Activated CD4-positive, alpha-beta T cell treated with anti-CD3 and anti-CD28 coated beads, Interleukin-2, Interleukin-4, amounts not matched to agents 100 ng/mL and 50 ng/mL, durations not matched to agents 16 hours and 8 hours (primary cell): Measurements from ENCODE around the gene MINDY2.
"Not testable (repeated sequence)": the region's sequence is repeated elsewhere in the genome, so short reads cannot be mapped to it uniquely, and the experiment has no call there.

Experiments used
- DNase-seq: peaks from one replicate; pipeline ENCODE4 v3.0.0-alpha.2; 2020; ENCODE audit warnings: low spot score

Gene MINDY2

DNA sequence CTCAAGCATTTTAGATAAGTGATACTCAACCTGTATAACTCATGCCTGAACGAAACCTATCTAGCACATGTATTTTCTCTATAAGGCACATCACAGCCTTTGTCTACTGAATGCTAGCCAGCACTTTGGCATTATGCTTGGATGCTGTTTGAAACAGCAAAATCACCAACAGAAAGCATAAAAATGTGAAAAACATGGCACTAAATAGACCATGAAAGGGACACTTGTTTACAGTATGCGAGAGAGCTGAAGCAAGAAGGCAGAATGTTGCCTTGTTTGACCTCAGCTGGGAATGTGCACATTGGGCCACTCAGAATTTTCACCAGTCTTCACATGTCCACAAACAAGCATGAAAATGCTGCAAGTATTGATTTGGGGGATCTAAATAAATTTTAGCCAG lies 59.5 kb downstream of the MINDY2 start:
- DNase-seq: no peak

DNA sequence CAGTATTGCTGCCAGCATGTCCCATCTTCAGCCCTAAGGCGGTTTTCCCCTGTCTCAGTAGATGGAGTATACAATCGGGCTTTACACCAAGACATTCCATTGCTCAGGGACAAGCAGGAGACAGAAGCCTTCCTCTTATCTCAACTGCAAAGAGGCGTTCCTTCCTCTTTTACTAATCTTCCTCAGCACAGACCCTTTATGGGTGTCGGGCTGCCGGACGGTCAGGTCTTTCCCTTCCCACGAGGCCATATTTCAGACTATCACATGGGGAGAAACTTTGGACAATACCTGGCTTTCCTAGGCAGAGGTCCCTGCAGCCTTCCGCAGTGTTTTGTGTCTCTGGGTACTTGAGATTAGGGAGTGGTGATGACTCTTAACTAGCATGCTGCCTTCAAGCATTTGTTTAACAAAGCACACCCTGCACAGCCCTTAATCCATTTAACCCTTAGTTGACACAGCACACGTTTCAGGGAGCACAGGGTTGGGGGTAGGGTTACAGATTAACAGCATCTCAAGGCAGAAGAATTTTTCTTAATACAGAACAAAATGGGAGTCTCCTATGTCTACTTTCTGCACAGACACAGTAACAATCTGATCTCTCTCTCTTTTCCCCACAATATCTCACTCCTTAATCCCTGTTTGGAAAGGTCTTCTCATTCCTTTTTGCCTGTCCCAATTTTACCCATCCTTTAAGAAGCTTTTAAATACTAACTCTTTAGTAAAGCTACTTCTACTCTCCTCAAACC lies 62.8 kb downstream of the MINDY2 start:
- DNase-seq: not testable (repeated sequence)

GRCh38 chr15:58839485-58839884 lies 68.4 kb downstream of the MINDY2 start:
- no peak for DNase-seq

DNA sequence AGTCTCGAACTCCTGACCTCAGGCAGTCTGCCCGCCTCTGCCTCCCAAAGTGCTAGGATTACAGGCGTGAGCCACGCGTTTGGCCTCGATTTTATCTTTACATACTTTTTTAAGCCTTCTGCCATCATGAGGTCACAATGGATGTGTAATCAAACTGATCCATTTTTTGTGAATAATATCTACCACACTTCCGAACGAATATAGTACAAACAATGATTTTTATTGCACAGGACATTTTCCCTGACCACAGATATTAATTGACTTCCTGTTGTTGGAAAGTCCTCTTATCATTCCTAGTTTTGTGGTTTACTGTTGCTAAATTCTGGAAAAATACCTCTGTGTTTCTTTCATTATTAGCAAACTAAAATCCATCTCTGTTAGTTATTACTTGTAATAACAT lies 68.9 kb downstream of the MINDY2 start:
- DNase-seq: no peak

DNA sequence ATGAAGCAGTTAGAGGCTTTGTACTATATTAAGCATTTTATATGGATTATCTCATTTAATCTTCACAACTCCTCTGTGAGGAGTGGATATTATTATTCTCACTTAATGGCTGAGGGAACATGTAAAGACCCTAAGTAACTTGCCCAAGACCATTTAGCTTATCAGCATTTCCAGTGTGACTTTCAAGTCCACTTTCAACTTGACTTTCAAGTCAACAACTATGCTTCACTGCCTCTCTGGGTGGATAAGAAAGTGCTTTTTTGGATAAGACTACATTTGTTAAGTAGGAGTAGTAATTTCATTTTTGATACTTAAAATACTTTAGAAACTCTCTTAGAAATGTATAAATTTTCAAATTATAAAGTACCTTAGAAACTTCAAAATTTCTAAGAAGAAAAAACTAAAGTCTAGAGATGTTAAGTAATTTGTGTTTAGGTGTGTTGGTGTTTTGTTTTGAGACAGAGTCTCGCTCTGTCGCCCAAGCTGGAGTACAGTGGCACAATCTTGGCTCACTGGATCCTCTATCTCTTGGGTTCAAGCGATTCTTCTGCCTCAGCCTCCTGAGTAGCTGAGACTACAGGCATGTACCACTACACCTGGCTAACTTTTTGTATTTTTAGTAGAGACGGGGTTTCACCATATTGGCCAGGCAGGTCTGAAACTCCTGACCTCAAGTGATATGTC lies 71.8 kb downstream of the MINDY2 start:
- no peak for DNase-seq

- not testable (repeated sequence) for DNase-seq
Measured at GRCh38 chr15:58851205-58851604, 80.1 kb downstream of the MINDY2 start.

- no peak for DNase-seq
Measured at GRCh38 chr15:58852347-58852746, 81.2 kb downstream of the MINDY2 start.

DNA sequence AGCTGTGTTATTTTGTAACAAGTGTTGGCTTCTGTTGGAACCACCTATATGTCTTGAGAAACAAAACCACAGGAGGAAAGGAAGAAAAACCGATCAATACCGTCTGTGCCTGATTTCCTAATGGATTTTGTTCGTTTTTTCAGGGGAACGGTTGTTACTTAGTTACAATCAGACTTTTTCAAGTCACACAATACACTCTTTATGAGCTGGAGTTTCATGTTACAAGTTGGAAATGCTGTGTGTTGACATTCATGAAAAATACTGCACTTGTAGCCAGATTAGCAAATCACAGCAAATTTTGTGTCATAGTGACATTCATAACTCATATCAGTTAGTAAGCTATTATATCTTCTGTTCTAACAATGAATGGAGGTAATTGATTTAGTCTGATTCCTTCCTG lies 83.5 kb downstream of the MINDY2 start:
- no peak for DNase-seq

GRCh38 chr15:58856086-58856485 lies 85.0 kb downstream of the MINDY2 start:
- no peak for DNase-seq

DNA sequence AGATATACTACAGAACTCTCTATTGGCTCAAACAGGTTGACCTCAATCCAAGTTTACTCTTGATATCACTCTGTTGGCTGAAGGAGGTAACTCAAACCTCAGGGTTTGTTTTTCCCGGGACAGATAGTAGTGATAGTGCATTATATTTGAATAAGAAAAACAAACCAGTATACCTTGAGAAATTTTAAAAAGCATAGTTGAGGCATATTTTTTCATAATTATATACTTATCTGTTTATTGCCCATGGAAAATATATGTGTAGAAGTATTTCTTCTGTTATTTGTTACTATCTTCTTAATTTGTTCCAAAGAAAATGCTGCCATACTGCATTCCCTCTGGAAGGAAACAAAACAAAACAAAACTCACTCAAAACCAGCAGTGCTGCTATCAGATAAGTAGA lies 85.5 kb downstream of the MINDY2 start:
- not testable (repeated sequence) for DNase-seq

GRCh38 chr15:58862326-58862725 lies 91.2 kb downstream of the MINDY2 start:
- no peak for DNase-seq

GRCh38 chr15:58864602-58865424 lies 93.7 kb downstream of the MINDY2 start:
- no peak for DNase-seq

DNA sequence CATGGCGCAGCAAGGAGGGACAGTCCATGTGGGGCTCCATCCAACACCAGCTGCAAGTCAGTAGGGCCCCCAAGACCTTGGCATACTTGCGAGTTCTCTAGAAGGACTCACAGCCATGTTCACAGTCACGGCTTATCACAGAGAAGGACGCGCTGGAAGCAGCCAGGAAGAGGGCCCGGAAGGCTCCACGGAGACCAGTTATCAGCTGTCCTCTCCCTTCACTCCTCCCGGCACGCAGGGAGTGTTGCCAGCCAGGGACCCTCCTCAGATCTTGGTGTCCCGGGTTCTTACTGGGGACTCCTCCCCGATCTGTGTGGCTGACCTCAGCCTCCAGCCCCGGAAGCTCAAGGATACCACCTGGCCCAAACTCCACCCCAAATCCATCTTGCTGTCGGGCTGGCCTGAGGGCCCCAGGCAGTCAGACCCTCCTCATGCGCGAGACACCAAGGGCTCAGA lies 94.4 kb downstream of the MINDY2 start:
- DNase-seq: no peak

DNA sequence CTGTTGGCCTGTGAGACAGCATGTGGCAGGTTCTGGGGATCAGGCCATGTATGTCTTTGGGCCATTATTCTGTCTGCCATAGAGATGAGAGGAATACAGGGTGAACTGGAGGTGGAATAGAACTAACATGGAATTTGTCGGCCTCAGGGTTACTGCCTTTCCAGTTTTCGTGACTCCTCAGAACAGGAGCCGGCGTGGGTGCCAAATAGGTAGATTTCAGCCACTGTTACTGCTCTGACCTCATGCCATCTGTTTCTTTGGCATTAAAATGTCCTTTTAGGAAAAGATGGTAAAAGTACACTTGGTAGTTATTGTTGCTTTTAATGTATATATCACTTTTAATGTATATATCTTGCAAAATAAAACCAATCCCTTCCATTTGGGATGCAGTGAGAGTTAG lies 96.8 kb downstream of the MINDY2 start:
- no peak for DNase-seq

- DNase-seq: no peak
Measured at GRCh38 chr15:58870451-58870850, 99.3 kb downstream of the MINDY2 start.

DNA sequence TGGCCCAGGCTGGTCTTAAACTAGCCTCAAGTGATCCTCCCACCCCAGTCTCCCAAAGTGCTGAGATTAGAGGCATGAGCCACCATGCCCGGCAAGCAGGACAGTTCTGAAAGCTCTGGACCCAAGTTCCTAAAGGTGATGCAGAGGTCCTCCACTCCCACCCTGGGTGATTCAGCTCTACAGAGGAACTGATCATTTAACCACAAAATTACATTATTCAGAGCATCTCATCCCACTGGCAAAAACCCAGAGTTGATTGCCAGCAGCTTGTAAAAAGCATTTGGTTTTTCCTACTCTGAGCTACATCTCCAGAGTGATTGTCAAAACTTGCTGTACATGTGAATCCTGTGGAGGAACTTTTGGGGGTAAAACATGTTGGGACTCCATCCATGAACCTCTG lies 102.2 kb downstream of the MINDY2 start:
- DNase-seq: no peak

DNA sequence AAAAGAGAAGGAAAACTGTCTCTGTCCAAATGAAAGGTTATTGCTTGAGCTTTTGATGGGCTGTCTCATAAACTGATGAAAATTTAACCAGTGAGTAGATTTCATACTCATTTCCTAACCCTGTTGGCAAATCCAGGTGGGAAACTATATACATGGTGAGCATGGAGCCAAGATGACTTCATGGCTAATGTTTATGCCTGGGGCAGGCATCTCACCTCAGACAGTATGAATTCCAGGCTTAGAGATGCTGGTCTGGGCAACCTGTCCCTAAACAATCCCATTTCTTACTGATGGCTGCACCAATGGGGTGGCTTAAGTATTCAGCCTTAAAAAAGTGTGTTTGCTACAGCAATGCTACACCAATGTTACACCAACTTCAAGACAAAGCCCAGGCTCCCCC lies 104.2 kb downstream of the MINDY2 start:
- no peak for DNase-seq

DNA sequence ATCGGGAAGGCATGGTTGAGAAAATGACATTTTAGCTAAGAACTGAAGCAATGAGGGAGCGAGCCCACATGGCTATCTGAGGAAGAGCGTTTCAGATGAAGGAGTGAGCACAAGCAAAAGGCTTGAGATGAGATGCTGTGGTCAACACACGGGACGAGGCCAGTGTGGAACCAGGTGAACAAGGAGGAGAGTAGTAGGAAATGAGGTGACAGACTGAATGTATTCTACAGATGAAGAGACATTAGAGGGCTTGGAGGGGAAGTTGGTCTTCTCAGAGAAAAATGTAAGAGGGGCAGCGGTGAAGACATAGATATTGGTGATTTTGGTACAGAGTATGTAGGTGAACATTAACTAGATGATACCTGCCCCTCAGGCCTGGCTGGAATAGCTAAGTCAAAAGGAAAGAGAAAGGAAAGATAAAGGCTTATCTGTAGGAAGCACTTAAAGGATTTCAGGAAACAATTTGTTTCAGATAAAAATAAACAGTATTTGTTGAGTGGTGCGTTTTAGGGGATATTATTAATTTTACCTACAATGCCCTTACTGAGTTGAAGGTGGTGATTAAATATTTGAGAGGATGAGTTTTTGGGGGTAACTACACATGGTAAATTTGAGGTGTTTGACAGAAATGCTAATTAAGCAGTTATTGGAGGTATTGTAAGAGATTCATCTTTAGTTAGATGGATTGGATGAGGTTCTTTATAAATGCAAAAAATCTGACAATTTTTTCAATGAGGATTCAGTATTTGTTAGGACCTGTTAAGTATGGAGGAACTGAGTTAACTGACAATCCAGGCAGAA lies 105.4 kb downstream of the MINDY2 start:
- DNase-seq: no peak

DNA sequence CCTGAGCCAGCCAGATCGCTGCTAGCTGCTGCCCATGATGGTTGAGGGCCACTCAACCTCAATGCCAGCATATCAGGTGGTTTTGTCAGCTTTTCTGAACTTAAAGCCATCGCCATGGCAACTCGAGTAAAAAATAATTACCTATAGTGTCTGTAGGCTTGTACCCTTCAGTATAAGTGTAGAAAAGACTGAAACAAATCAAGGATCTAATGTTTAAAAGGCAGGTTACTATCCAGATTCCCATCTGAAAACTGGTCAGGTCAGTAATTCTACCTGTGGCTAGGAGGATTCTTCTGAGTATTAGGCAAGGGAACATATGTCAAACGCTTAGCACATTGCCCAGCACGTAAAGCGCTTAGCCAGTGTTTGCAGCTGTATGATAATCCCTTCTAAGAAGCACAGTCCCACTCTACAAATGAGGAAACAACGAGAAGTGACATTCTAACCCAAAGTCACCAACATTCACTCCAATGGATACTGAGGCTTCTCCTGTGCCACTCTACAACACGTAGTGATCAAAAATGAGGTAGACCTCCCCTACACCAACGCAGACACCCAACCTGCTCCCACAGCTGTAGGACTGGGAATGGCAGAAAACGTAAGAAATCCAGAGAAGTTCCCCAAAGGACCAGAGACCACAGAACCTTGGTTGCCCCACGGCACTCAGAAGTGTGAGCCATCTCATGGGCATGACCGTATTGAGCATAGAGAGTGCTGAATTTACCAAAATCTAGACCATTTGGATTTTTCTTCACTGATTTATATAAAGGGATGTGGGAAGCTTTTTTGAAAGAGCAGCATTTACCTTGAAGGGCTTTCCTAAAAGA lies 107.1 kb downstream of the MINDY2 start:
- no peak for DNase-seq

DNA sequence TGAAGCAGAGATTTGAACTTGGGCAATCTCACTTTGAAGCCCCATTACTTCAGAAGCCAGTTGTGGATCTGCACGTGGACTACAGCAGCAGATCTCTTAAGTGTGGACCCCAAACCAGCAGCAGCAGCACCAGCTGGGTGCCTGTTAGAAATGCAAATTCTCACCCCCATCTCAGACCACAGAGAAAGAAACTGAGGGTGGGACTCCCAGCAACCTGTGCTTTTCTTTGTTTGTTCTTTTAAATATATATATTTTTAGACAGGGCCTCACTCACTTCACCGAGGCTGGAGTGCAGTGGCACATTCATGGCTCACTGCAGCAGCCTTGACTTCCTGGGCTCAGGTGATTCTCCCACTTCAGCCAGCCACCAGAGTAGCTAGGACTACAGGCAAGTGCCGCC lies 109.2 kb downstream of the MINDY2 start:
- no peak for DNase-seq

DNA sequence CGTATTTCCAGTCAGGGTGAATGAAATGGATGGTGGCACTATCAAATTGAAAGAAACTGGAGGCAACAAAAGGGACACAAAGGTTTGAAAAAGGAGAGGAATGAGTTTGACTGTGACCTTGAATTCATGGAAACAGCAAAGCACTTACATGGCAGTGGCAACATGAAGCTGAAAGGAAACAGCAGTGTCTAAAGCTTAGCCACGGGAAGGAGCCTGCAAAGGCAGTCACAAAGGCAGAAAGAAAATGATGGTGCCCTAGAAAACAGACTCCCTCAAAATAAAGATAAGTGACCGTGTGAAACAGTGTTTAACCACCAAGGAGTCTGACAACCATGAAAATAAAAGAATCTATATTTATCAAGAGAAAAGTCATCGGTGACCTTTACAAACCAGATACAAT lies 111.1 kb downstream of the MINDY2 start:
- DNase-seq: no peak
